Measurements from ENCODE around the gene FFAR4.

- no peak for TF ChIP-seq CTCF (IDR thresholded peaks at IDR 0.05)
- no peak for TF ChIP-seq POLR2A (IDR thresholded peaks at IDR 0.05)
These were observed 45.8 kb downstream of the FFAR4 start, which contains the start of gene PDE6C for GRCh38 chr10:93612311-93612710.
